ENCODE data around the gene RPRD1B.

The RPRD1B gene

DNA sequence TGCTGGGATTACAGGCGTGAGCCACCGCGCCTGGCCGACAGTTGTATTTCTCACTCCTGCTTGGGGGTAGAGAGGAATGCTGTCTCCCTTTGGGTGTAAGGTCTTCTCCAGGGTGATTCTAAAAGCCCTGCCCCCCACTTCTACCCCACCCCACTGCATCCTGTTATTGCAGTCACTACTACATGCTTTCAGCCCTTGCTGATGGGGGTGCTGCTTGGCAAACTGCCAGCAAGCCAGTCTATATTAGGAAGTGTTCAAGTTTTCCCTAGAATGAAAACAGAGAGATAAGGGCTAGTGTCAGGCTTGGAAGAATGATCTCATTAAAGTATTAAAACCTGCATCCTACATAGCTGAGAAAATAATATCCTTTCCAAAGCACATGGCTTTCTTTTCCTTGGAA lies 31.6 kb upstream of the RPRD1B start:
- H3K36me3 ChIP-seq (ENCODE audit: insufficient read depth, low read length): peaks cover 88% of the 10 kb centered on the region
- no peaks in the 10 kb centered on the region for H3K9me2 ChIP-seq (ENCODE audit: low read depth, low read length)
- no peak overlapping the region for H3K4me2 ChIP-seq (ENCODE audit: low read length)
- H3K4me1 ChIP-seq (ENCODE audit: insufficient read depth, low read length, severe bottlenecking): no peaks in the 10 kb centered on the region
- H2AFZ ChIP-seq (ENCODE audit: low read length): no peak overlapping the region
- H3K27ac ChIP-seq (ENCODE audit: low read depth, low read length, poor library complexity, severe bottlenecking): no peak overlapping the region
- no peaks in the 10 kb centered on the region for H3F3A ChIP-seq (ENCODE audit: insufficient read depth, low read length)
- H3K4me3 ChIP-seq (ENCODE audit: low read depth, low read length, poor library complexity, severe bottlenecking): no peak overlapping the region
- H4K20me1 ChIP-seq (ENCODE audit: insufficient read depth, low read length): no peaks in the 10 kb centered on the region
- H3K9me3 ChIP-seq (ENCODE audit: low read length): no peaks in the 10 kb centered on the region
- no peaks in the 10 kb centered on the region for H3K27me3 ChIP-seq (ENCODE audit: insufficient read depth, low read length)
- no peaks in the 10 kb centered on the region for H3K79me2 ChIP-seq (ENCODE audit: insufficient read depth, low read length)
- no peak overlapping the region for H3K9ac ChIP-seq (ENCODE audit: low read length)
- TF ChIP-seq, protein P1, sequence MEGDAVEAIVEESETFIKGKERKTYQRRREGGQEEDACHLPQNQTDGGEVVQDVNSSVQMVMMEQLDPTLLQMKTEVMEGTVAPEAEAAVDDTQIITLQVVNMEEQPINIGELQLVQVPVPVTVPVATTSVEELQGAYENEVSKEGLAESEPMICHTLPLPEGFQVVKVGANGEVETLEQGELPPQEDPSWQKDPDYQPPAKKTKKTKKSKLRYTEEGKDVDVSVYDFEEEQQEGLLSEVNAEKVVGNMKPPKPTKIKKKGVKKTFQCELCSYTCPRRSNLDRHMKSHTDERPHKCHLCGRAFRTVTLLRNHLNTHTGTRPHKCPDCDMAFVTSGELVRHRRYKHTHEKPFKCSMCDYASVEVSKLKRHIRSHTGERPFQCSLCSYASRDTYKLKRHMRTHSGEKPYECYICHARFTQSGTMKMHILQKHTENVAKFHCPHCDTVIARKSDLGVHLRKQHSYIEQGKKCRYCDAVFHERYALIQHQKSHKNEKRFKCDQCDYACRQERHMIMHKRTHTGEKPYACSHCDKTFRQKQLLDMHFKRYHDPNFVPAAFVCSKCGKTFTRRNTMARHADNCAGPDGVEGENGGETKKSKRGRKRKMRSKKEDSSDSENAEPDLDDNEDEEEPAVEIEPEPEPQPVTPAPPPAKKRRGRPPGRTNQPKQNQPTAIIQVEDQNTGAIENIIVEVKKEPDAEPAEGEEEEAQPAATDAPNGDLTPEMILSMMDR (IDR thresholded peaks at IDR 0.05; ENCODE audit: low read length): no peak
- no peak for TF ChIP-seq EZH2 (IDR thresholded peaks at IDR 0.05; ENCODE audit: borderline replicate concordance, low read length)

DNA sequence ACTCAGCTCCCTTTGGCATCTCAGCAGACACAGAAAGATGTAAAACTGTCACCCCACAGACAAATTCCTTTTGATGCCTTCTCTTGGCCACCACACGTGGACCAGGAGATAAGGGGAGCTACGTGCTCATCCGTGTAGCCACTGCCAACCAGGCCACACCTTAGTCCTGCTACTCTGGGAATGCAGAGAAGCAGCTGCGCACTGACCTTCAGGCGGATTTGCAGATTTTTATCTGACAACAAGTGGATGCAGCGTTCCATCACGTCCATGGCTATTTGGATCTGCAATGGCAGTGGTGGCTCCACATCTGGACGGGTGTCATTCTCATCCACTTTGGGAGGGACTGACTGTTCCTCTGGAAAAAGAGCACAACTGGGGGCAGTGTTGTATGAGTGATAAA lies 31.1 kb upstream of the RPRD1B start:
- Histone ChIP-seq H2AFZ (ENCODE audit: low read length) (no peak overlapping the region), H4K20me1 (ENCODE audit: insufficient read depth, low read length) (no peaks in the 10 kb centered on the region), H3K79me2 (ENCODE audit: insufficient read depth, low read length) (no peaks in the 10 kb centered on the region), H3K4me3 (ENCODE audit: low read depth, low read length, poor library complexity, severe bottlenecking) (no peak overlapping the region), H3K27ac (ENCODE audit: low read depth, low read length, poor library complexity, severe bottlenecking) (no peak overlapping the region), H3K9ac (ENCODE audit: low read length) (no peak overlapping the region), H3K27me3 (ENCODE audit: insufficient read depth, low read length) (no peaks in the 10 kb centered on the region), H3F3A (ENCODE audit: insufficient read depth, low read length) (no peaks in the 10 kb centered on the region), H3K4me2 (ENCODE audit: low read length) (no peak overlapping the region), H3K9me2 (ENCODE audit: low read depth, low read length) (no peaks in the 10 kb centered on the region), H3K36me3 (ENCODE audit: insufficient read depth, low read length) (peaks cover 84% of the 10 kb centered on the region), H3K9me3 (ENCODE audit: low read length) (no peaks in the 10 kb centered on the region), H3K4me1 (ENCODE audit: insufficient read depth, low read length, severe bottlenecking) (no peaks in the 10 kb centered on the region)
- TF ChIP-seq, protein P1 (IDR thresholded peaks at IDR 0.05; ENCODE audit: low read length): no peak
- TF ChIP-seq EZH2 (IDR thresholded peaks at IDR 0.05; ENCODE audit: borderline replicate concordance, low read length): no peak

DNA sequence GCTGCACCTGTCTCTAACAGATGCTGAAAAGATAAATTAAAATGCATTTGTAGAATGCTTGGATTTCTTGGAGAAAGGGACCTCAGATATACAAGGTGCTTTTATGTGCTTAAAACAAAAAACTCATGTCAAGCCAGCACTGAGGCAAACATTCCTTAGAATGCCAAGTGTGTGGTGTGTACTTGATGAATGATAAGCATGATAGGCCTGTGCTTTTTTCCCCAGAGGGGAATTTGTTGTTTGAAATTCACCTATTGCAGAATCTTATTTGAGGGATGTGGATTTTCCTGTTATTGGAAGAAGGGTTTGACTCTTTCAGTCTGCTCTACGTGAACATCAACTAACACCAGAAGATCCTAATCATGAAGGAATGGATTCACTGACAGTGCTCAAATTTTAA lies 29.1 kb upstream of the RPRD1B start:
- no peaks in the 10 kb centered on the region for H3K9me2 ChIP-seq (ENCODE audit: low read depth, low read length)
- no peaks in the 10 kb centered on the region for H3K4me1 ChIP-seq (ENCODE audit: insufficient read depth, low read length, severe bottlenecking)
- no peak overlapping the region for H3K4me3 ChIP-seq (ENCODE audit: low read depth, low read length, poor library complexity, severe bottlenecking)
- H4K20me1 ChIP-seq (ENCODE audit: insufficient read depth, low read length): no peaks in the 10 kb centered on the region
- H3F3A ChIP-seq (ENCODE audit: insufficient read depth, low read length): no peaks in the 10 kb centered on the region
- H2AFZ ChIP-seq (ENCODE audit: low read length): no peak overlapping the region
- H3K9ac ChIP-seq (ENCODE audit: low read length): no peak overlapping the region
- peaks cover 77% of the 10 kb centered on the region for H3K36me3 ChIP-seq (ENCODE audit: insufficient read depth, low read length)
- H3K79me2 ChIP-seq (ENCODE audit: insufficient read depth, low read length): no peaks in the 10 kb centered on the region
- H3K4me2 ChIP-seq (ENCODE audit: low read length): no peak overlapping the region
- no peak overlapping the region for H3K27ac ChIP-seq (ENCODE audit: low read depth, low read length, poor library complexity, severe bottlenecking)
- H3K27me3 ChIP-seq (ENCODE audit: insufficient read depth, low read length): no peaks in the 10 kb centered on the region
- no peaks in the 10 kb centered on the region for H3K9me3 ChIP-seq (ENCODE audit: low read length)
- TF ChIP-seq, protein P1 (IDR thresholded peaks at IDR 0.05; ENCODE audit: low read length): no peak
- TF ChIP-seq EZH2 (IDR thresholded peaks at IDR 0.05; ENCODE audit: borderline replicate concordance, low read length): no peak

Measured in OCI-LY1 (cell line).